PC-9 (cell line): ENCODE measurements around the gene BRCA1. TPM values are rescaled to one million over a fixed set of nuclear protein-coding genes. Genes with fewer than 3 reads are reported as not detected.
"Not testable (repeated sequence)": the region's sequence is repeated elsewhere in the genome, so short reads cannot be mapped to it uniquely, and the experiment has no call there.

ENCODE experiments used
- BruUV-seq: library from RNA; stranded (reverse); fragments of 400-500 nt; replicated peaks from 2 replicates; lab custom pipeline; 2021; lab: Mats Ljungman, UMichigan
- CTCF ChIA-PET: fragments of 300-600 bp; sonication (Branson Sonifier 250); formaldehyde crosslinking; loops from one replicate; lab custom pipeline; 2022; ENCODE audit warnings: antibody characterized with exemption; lab: Charles Lee
- POLR2A ChIA-PET: fragments of 300-600 bp; sonication (Branson Sonifier 250); formaldehyde crosslinking; loops from one replicate; lab custom pipeline; 2022; ENCODE audit warnings: antibody characterized with exemption; ENCODE audit not compliant: unreplicated experiment; lab: Charles Lee
- DNase-seq, 2 experiments: peaks; one replicate each; pipeline versions ENCODE4 v3.0.0 to v3.0.0-alpha.2; 2015 to 2022; ENCODE audit warnings: mixed read lengths in 1 of 2
- H2AFZ ChIP-seq: fragments of 200-600 bp; sonication (generic); 2 replicates; pipeline ENCODE4 v1.8.1; 2017; ENCODE audit warnings: antibody characterized with exemption
- H3F3A ChIP-seq: fragments of 200-600 bp; sonication (generic); 2 replicates; pipeline ENCODE4 v1.8.1; 2017; ENCODE audit warnings: antibody characterized with exemption, mild to moderate bottlenecking, low read depth; ENCODE audit not compliant: insufficient read depth
- H3K27ac ChIP-seq: fragments of 200-600 bp; sonication (generic); 2 replicates; pipeline ENCODE4 v1.6.1; 2016; ENCODE audit warnings: mixed run types
- H3K27me3 ChIP-seq: fragments of 200-600 bp; sonication (generic); 2 replicates; pipeline ENCODE4 v1.6.1; 2016; ENCODE audit warnings: low read depth, mixed run types; ENCODE audit not compliant: insufficient read depth
- H3K36me3 ChIP-seq: fragments of 200-600 bp; sonication (generic); 2 replicates; pipeline ENCODE4 v1.6.1; 2016; ENCODE audit warnings: low read depth, mixed run types
- H3K4me1 ChIP-seq: fragments of 200-600 bp; sonication (generic); replicated peaks from 2 replicates; pipeline ENCODE4 v1.6.1; 2016; ENCODE audit warnings: mixed run types; ENCODE audit not compliant: insufficient read depth
- H3K4me2 ChIP-seq: fragments of 200-600 bp; sonication (generic); 2 replicates; pipeline ENCODE4 v1.6.1; 2017; ENCODE audit warnings: mixed run types
- H3K4me3 ChIP-seq: fragments of 200-600 bp; sonication (generic); 2 replicates; pipeline ENCODE4 v1.6.1; 2016; ENCODE audit warnings: mixed run types
- H3K79me2 ChIP-seq: fragments of 200-600 bp; sonication (generic); 2 replicates; pipeline ENCODE4 v1.6.1; 2017; ENCODE audit warnings: low read depth, mixed run types
- H3K9me2 ChIP-seq: fragments of 200-600 bp; sonication (generic); 2 replicates; pipeline ENCODE4 v1.8.1; 2017; ENCODE audit warnings: mild to moderate bottlenecking; ENCODE audit not compliant: insufficient read depth
- H3K9me3 ChIP-seq: fragments of 200-600 bp; sonication (generic); 2 replicates; pipeline ENCODE4 v1.8.1; 2016; ENCODE audit warnings: low read depth; ENCODE audit not compliant: insufficient read depth
- H4K20me1 ChIP-seq: fragments of 200-600 bp; sonication (generic); 2 replicates; pipeline ENCODE4 v1.8.1; 2017; ENCODE audit not compliant: insufficient read depth
- EZH2 ChIP-seq: fragments of 200-600 bp; sonication (generic); IDR thresholded peaks from 2 replicates; pipeline ENCODE4 v1.8.0; 2017; ENCODE audit warnings: antibody characterized with exemption, low read depth
- intact Hi-C: fragments of 100-400 bp; cut with micrococcal nuclease; formaldehyde crosslinking; loops from one replicate; pipeline ENCODE4 v1.10.0; 2022; ENCODE audit not compliant: unreplicated experiment
- total RNA-seq: library from RNA; stranded (reverse); gene quantifications from 2 replicates; pipeline ENCODE4 v1.2.3, GENCODE V29; 2021
- TF ChIP-seq, protein P1 (sequence below): fragments of 200-600 bp; sonication (generic); conservative IDR thresholded peaks from 2 replicates; pipeline ENCODE4 v1.6.1; 2017; ENCODE audit warnings: mixed run types, antibody characterized with exemption, mild to moderate bottlenecking, moderate library complexity

Gene BRCA1
- total RNA-seq, 1 experiment from 2014 or later: 52.0 TPM

DNA sequence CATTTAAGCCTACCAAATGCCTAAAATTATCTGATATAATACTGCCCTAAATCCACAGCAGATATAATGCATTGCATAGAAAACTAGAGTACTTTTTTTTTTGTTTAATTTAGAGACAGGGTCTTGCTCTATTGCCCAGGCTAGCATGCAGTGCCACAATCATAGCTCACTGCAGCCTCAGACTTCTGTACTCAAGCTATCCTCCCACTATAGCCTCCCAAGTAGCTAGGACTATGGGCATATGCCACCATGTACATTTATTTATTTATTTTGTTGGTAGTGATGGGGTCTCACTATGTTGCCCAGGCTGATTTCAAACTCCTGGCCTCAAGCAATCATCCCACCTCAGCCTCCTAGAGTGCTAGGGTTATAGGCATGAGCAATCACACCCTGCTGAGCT lies 20.0 kb downstream of the BRCA1 start:
- Histone ChIP-seq H3K4me1 (no peaks in the 10 kb centered on the region), H3K9me2 (no peaks in the 10 kb centered on the region), H3K36me3 (peaks cover 17% of the 10 kb centered on the region), H3K9me3 (no peaks in the 10 kb centered on the region), H3K79me2 (no peaks in the 10 kb centered on the region), H3K27me3 (no peaks in the 10 kb centered on the region), H4K20me1 (no peaks in the 10 kb centered on the region), H3F3A (peaks cover 3% of the 10 kb centered on the region; the same call in 1 of the 2 replicates), H3K27ac (no peak overlapping the region), H3K4me2 (no peak overlapping the region), H2AFZ (no peak overlapping the region), H3K4me3 (no peak overlapping the region)
- ChIA-PET POLR2A (no interaction called here), CTCF (no interaction called here)
- TF ChIP-seq, protein P1, sequence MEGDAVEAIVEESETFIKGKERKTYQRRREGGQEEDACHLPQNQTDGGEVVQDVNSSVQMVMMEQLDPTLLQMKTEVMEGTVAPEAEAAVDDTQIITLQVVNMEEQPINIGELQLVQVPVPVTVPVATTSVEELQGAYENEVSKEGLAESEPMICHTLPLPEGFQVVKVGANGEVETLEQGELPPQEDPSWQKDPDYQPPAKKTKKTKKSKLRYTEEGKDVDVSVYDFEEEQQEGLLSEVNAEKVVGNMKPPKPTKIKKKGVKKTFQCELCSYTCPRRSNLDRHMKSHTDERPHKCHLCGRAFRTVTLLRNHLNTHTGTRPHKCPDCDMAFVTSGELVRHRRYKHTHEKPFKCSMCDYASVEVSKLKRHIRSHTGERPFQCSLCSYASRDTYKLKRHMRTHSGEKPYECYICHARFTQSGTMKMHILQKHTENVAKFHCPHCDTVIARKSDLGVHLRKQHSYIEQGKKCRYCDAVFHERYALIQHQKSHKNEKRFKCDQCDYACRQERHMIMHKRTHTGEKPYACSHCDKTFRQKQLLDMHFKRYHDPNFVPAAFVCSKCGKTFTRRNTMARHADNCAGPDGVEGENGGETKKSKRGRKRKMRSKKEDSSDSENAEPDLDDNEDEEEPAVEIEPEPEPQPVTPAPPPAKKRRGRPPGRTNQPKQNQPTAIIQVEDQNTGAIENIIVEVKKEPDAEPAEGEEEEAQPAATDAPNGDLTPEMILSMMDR: no peak
- DNase-seq: no peak
- BruUV-seq: no TSS peak
- intact Hi-C loops: no loop called here

DNA sequence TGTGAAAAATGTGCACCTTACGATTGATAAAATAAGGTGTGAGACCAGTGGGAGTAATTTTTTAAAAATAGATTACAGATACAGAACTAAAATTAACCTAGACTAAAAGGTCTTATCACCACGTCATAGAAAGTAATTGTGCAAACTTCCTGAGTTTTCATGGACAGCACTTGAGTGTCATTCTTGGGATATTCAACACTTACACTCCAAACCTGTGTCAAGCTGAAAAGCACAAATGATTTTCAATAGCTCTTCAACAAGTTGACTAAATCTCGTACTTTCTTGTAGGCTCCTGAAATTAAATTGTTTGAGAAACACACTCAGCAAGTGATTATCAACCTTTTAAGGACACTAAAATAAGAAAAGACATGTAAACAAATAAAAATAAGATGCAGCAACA lies 20.5 kb downstream of the BRCA1 start:
- no peak for TF ChIP-seq EZH2
- TF ChIP-seq, protein P1: no peak
- H3F3A ChIP-seq: peaks cover 3% of the 10 kb centered on the region
- H3K27me3 ChIP-seq: no peaks in the 10 kb centered on the region
- intact Hi-C loops: no loop called here
- DNase-seq: no peak
- no peak overlapping the region for H2AFZ ChIP-seq
- no peaks in the 10 kb centered on the region for H3K79me2 ChIP-seq
- H3K36me3 ChIP-seq: peaks cover 21% of the 10 kb centered on the region
- no peak overlapping the region for H3K4me2 ChIP-seq
- H3K9me3 ChIP-seq: no peaks in the 10 kb centered on the region
- POLR2A ChIA-PET: no interaction called here
- H3K27ac ChIP-seq: no peak overlapping the region
- no peaks in the 10 kb centered on the region for H3K4me1 ChIP-seq
- no peaks in the 10 kb centered on the region for H3K9me2 ChIP-seq
- CTCF ChIA-PET: no interaction called here
- H3K4me3 ChIP-seq: no peak overlapping the region
- no TSS peak for BruUV-seq
- no peaks in the 10 kb centered on the region for H4K20me1 ChIP-seq

DNA sequence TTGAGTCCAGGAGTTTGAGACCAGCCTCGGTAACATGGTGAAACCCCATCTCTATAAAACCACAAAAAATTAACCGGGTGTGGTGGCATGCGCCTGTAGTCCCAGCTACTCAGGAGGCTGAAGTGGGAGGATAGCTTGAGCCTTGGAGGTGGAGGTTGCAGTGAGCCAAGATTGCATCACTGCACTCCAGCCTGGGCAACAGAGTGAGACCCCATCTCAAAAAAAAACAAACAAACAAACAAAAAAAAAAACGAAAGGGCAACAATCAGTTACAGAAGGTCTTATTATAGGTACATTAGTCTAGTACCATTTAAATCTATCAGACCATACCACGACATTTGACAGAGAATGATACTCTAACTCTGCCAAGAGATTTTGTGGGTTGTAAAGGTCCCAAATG lies 29.8 kb downstream of the BRCA1 start:
- H3K9me2 ChIP-seq, DNase-seq, BruUV-seq, H3K27me3 ChIP-seq, H3K9me3 ChIP-seq, POLR2A ChIA-PET, H2AFZ ChIP-seq, intact Hi-C loops, H3K79me2 ChIP-seq, H3K27ac ChIP-seq, H3K4me3 ChIP-seq, H3K4me1 ChIP-seq, CTCF ChIA-PET, H4K20me1 ChIP-seq, H3F3A ChIP-seq, H3K4me2 ChIP-seq: not testable (repeated sequence)
- 0 out of 2 replicates have a peak, but pooled peaks cover 11% of the 10 kb centered on the region for H3K36me3 ChIP-seq
